Thoracic aorta (tissue), 2 donors: ENCODE data around the gene ATP5F1C. TPM values are rescaled to one million over a fixed set of nuclear protein-coding genes. Genes with fewer than 3 reads are reported as not detected.
A peak's percentile ranks its signal among the peaks of the same experiment; 100 is the strongest.

Source experiments
- ATAC-seq: fragments of 150-250 bp; one replicate; pipeline ENCODE4 v1.8.0; 2017; ENCODE audit warnings: low read depth; ENCODE audit not compliant: insufficient number of reproducible peaks, low FRiP score
- DNase-seq: peaks from one replicate; pipeline ENCODE4 v3.0.0-alpha.2; 2020; ENCODE audit warnings: low spot score
- H3K27ac ChIP-seq, 2 donors: fragments of 200-600 bp; sonication (generic); 1 replicate in 1 of 2; 2 replicates in 1 of 2; pipeline ENCODE4 v1.5.1; 2016; ENCODE audit warnings: mild to moderate bottlenecking in 2 of 2, moderate library complexity in 2 of 2
- H3K27me3 ChIP-seq: fragments of 200-600 bp; sonication (generic); replicated peaks from 2 replicates; pipeline ENCODE4 v1.6.0; 2016; ENCODE audit warnings: mild to moderate bottlenecking; ENCODE audit not compliant: insufficient read depth
- H3K36me3 ChIP-seq: fragments of 200-600 bp; sonication (generic); one replicate; pipeline ENCODE4 v1.5.1; 2016
- H3K4me1 ChIP-seq, 2 donors: fragments of 200-600 bp; sonication (generic); 1 replicate in 1 of 2; 2 replicates in 1 of 2; pipeline versions ENCODE4 v1.5.1 to v1.6.0; 2016; ENCODE audit warnings: low read depth in 2 of 2, mild to moderate bottlenecking in 1 of 2; ENCODE audit not compliant: control insufficient read depth in 1 of 2
- H3K4me3 ChIP-seq: fragments of 200-600 bp; sonication (generic); 2 replicates; pipeline ENCODE4 v1.5.1; 2016; ENCODE audit warnings: mild to moderate bottlenecking
- H3K9me3 ChIP-seq: fragments of 200-600 bp; sonication (generic); 2 replicates; pipeline ENCODE4 v1.5.1; 2016
- CTCF ChIP-seq: fragments of 200-600 bp; sonication (generic); IDR thresholded peaks from one replicate; pipeline ENCODE4 v1.5.1; 2019; ENCODE audit warnings: antibody characterized with exemption
- total RNA-seq, 2 donors: library from RNA; depleted of rRNA; stranded (reverse); fragments of >200 nt; gene quantifications; one replicate each; pipeline versions ENCODE4 v1.1.0 to v1.2.3, GENCODE V29; 2016

Gene ATP5F1C
- total RNA-seq, 2 donors from 2014 or later: 128 to 168 TPM

DNA sequence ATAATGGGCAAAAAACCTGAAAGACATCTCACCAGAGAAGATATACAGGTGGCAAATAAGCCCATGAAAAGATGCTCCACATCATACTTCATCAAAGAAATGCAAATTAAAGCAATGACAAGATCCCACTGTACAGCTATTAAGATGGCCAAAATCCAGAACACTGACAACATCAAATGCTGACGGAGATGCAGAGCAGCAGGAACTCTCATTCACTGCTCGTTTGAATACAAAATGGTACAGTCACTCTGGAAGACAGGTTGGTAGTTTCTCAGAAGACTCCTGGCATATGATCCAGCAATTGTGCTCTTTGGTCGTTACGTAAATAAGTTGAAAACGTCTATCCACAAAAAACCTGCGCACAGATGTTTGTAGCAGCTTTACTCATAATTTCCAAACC lies 35.7 kb upstream of the ATP5F1C start:
- Histone ChIP-seq H3K4me3 (no peak overlapping the region), H3K27ac (no peak overlapping the region), H3K4me1 (no peaks in the 10 kb centered on the region), H3K9me3 (no peaks in the 10 kb centered on the region), H3K36me3 (peaks cover 29% of the 10 kb centered on the region), H3K27me3 (no peaks in the 10 kb centered on the region)
- TF ChIP-seq CTCF: no peak
- no peak for DNase-seq
- ATAC-seq: no peak

DNA sequence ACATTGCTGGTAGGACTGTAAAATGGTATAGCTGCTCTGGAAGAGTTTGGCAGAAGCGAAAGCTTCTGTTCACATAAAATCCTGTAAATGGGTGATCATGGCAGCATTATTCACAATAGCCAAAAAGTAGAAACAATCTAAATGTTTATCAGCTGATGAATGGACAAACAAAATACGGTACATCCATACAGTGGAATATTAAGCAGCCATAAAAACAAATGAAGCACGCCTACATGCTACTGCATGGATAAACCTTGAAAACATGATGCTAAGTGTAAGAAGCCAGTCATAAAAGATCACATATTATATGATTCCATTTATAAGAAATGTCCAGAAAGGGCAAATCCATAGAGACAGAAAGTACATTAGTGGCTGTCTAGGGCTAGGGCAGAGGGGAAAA lies 32.9 kb upstream of the ATP5F1C start:
- ATAC-seq: no peak
- Histone ChIP-seq H3K27ac (no peak overlapping the region), H3K36me3 (peaks cover 50% of the 10 kb centered on the region)

GRCh38 chr10:7756360-7756992 lies 31.5 kb upstream of the ATP5F1C start:
- Histone ChIP-seq H3K27ac (no peak overlapping the region), H3K4me1 (no peaks in the 10 kb centered on the region), H3K4me3 (no peak overlapping the region), H3K9me3 (no peaks in the 10 kb centered on the region), H3K36me3 (peaks cover 52% of the 10 kb centered on the region), H3K27me3 (no peaks in the 10 kb centered on the region)
- DNase-seq: no peak
- no peak for ATAC-seq
- TF ChIP-seq CTCF: no peak

More for the DNA sequence above, 32.9 kb upstream of the ATP5F1C start:
- Histone ChIP-seq H3K9me3 (no peaks in the 10 kb centered on the region), H3K27me3 (no peaks in the 10 kb centered on the region), H3K4me3 (no peak overlapping the region), H3K4me1 (no peaks in the 10 kb centered on the region)
- no peak for TF ChIP-seq CTCF
- no peak for DNase-seq

DNA sequence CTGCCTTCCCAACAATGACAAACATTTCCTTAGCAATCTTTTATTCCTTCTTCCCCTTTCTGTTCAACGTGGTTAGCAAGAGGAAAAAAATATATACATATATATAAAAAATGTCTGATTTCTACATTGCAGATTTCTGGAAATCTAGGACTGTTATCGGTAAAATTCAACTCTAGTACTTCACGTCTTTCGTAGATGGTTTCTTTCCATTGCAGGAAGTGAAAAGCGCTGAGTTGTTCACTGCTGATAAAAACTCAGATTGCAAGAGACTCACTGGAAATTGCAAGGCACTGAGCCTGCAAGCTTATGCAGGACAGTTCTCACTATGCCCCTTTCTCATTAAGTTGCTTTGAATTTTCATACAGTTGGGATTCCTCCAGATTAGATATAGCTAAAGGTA lies 24.0 kb upstream of the ATP5F1C start:
- Histone ChIP-seq H3K9me3 (no peaks in the 10 kb centered on the region), H3K4me3 (peak overlapping the region; percentile 43), H3K27ac (peak overlapping the region in 1 of 2 donors; percentile 23), H3K4me1 (peaks cover 6 to 9% of the 10 kb centered on the region in 2 donors), H3K36me3 (peaks cover 49% of the 10 kb centered on the region), H3K27me3 (no peaks in the 10 kb centered on the region)
- DNase-seq (no peak), ATAC-seq (no peak)
- TF ChIP-seq CTCF: no peak

GRCh38 chr10:7766241-7766640 lies 21.7 kb upstream of the ATP5F1C start:
- no peak overlapping the region for H3K27ac ChIP-seq
- DNase-seq (no peak), ATAC-seq (no peak)
- no peaks in the 10 kb centered on the region for H3K27me3 ChIP-seq
- H3K4me1 ChIP-seq: peaks cover 6 to 9% of the 10 kb centered on the region in 2 donors
- no peaks in the 10 kb centered on the region for H3K9me3 ChIP-seq
- no peak overlapping the region for H3K4me3 ChIP-seq
- peaks cover 49% of the 10 kb centered on the region for H3K36me3 ChIP-seq
- TF ChIP-seq CTCF: no peak
